Adrenal gland (tissue), 5 donors: Measurements from ENCODE around the gene ZFP92.

Experiments
- CTCF ChIP-seq, 6 experiments: fragments of 450-650 bp in 4 of 6; fragments of 200-600 bp in 2 of 6; sonication (generic) in 1 of 6; IDR thresholded peaks; 1 replicate in 5 of 6; 2 replicates in 1 of 6; pipeline versions ENCODE4 v1.5.1 to v1.8.0; 2016 to 2021; ENCODE audit warnings: antibody characterized with exemption in 6 of 6, mild to moderate bottlenecking in 2 of 6, moderate library complexity in 1 of 6
- POLR2A ChIP-seq, 2 donors: fragments of 450-650 bp; IDR thresholded peaks; one replicate each; pipeline ENCODE4 v1.6.1; 2017; ENCODE audit warnings: antibody characterized with exemption in 2 of 2, mild to moderate bottlenecking in 2 of 2, moderate library complexity in 1 of 2
- donor health status: DM: no; HTN: no; CAD: no.

GRCh38 chrX:153392642-153393321 is 18.5 kb upstream of the ZFP92 start:
- TF ChIP-seq CTCF (IDR thresholded peaks at IDR 0.05): no peak
- no peak for TF ChIP-seq POLR2A (IDR thresholded peaks at IDR 0.05)
